ENCODE data around the gene NFYC.

DNA sequence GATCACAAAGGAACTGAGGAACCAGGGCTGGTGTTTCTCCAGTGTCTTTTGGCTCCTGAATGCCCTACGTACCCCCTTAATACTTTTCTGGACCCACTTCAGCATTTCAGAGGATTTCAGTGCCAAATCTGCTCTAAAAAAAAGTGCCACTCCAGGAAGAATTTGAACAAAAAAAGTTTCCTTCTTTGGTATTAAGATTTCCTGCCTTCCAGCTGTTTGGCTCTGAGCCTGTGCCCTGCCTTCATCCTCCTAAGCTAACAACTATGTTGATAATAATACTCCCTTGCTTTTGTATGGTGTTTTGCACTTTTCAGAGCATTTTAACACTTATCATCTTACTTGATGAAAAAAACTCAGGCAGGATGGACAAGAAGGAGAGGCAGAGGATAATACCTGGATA lies 15.0 kb upstream of the NFYC start:
- no peak for TF ChIP-seq GATA2 (IDR thresholded peaks at IDR 0.05; ENCODE audit: low read depth, low read length)
- TF ChIP-seq GATA3 (IDR thresholded peaks at IDR 0.05; ENCODE audit: low read depth, low read length) = no peak

All from SH-SY5Y (cell line).